Frontal cortex (tissue), 4 donors: ENCODE measurements around the gene WDR33. TPM values are rescaled to one million over a fixed set of nuclear protein-coding genes. Genes with fewer than 3 reads are reported as not detected.

Source experiments
- DNase-seq, 2 donors: peaks; one replicate each; pipeline ENCODE4 v3.0.0; 2012; ENCODE audit warnings: low spot score in 2 of 2
- FAIRE-seq: peaks from 2 replicates; lab custom pipeline; 2012; peaks lifted over from hg19 to GRCh38; lab: Jason Lieb, UNC
- total RNA-seq: library from RNA; depleted of rRNA; stranded (reverse); fragments of >200 nt; gene quantifications from one replicate; pipeline ENCODE4 v1.2.3, GENCODE V29; 2014
- donor health status: control.
- donor health status: control.
- donor health status: control.

Gene WDR33
- total RNA-seq, 1 donor from 2014 or later: 74.6 TPM

GRCh38 chr2:127678991-127679390, 132.0 kb downstream of the WDR33 start:
- FAIRE-seq: no peak
- no peak for DNase-seq

GRCh38 chr2:127678531-127678930, 132.4 kb downstream of the WDR33 start:
- FAIRE-seq: no peak
- DNase-seq: no peak

- DNase-seq: no peak
- FAIRE-seq: no peak
Observed at GRCh38 chr2:127676906-127677305, 134.1 kb downstream of the WDR33 start.

GRCh38 chr2:127675331-127676261, 135.4 kb downstream of the WDR33 start, which contains the start of gene LIMS2:
Gene LIMS2, minus strand, starts transcription at chr2:127675530. Its CDS starts 506 bp downstream, at chr2:127675024.
- FAIRE-seq (no peak), DNase-seq (peak; percentile 68 to 73)

- peak in 1 of 2 donors; percentile 66 for DNase-seq
- no peak for FAIRE-seq
Observed at GRCh38 chr2:127674241-127675209, 136.4 kb downstream of the WDR33 start.

- FAIRE-seq (no peak), DNase-seq (no peak)
Observed at GRCh38 chr2:127673291-127674069, 137.5 kb downstream of the WDR33 start.

- FAIRE-seq (no peak), DNase-seq (no peak)
Observed at GRCh38 chr2:127672341-127673224, 138.4 kb downstream of the WDR33 start.

- no peak for DNase-seq
- no peak for FAIRE-seq
Observed at GRCh38 chr2:127671557-127672302, 139.2 kb downstream of the WDR33 start.

- FAIRE-seq (no peak), DNase-seq (no peak)
Observed at GRCh38 chr2:127670957-127671290, 140.0 kb downstream of the WDR33 start.

GRCh38 chr2:127670055-127670956, 140.7 kb downstream of the WDR33 start:
- FAIRE-seq: no peak
- no peak for DNase-seq

- FAIRE-seq: no peak
- no peak for DNase-seq
Observed at GRCh38 chr2:127669056-127669455, 141.9 kb downstream of the WDR33 start.

- no peak for FAIRE-seq
Observed at GRCh38 chr2:127665267-127665893, 145.6 kb downstream of the WDR33 start.

GRCh38 chr2:127664895-127665225, 146.1 kb downstream of the WDR33 start:
- DNase-seq (no peak), FAIRE-seq (no peak)

More at GRCh38 chr2:127665267-127665893, 145.6 kb downstream of the WDR33 start:
- DNase-seq: no peak

- FAIRE-seq (no peak), DNase-seq (no peak)
Observed at GRCh38 chr2:127664065-127664894, 146.7 kb downstream of the WDR33 start.

GRCh38 chr2:127663566-127664064, 147.4 kb downstream of the WDR33 start:
- FAIRE-seq (no peak), DNase-seq (no peak)
